HepG2 (cell line): ENCODE results near the gene CEP170. TPM values are rescaled to one million over a fixed set of nuclear protein-coding genes. Genes with fewer than 3 reads are reported as not detected.

Experiments used
- HDAC1 ChIP-seq: sonication (generic); formaldehyde crosslinking; IDR thresholded peaks from 2 replicates; pipeline ENCODE4 v1.5.1; 2020; ENCODE audit warnings: mild to moderate bottlenecking, missing genetic modification reagents
- HOXD1 ChIP-seq: sonication (generic); formaldehyde crosslinking; IDR thresholded peaks from 2 replicates; pipeline ENCODE4 v1.5.0; 2020; ENCODE audit warnings: missing genetic modification reagents
- KAT7 ChIP-seq: IDR thresholded peaks from 2 replicates; pipeline ENCODE4 v1.6.1; 2018; ENCODE audit warnings: borderline replicate concordance, missing compliant biosample characterization
- MYC ChIP-seq: sonication (generic); formaldehyde crosslinking; IDR thresholded peaks from 2 replicates; pipeline ENCODE4 v1.9.0; 2021; ENCODE audit warnings: missing genetic modification reagents, borderline replicate concordance
- RBAK ChIP-seq: sonication (generic); formaldehyde crosslinking; IDR thresholded peaks from 2 replicates; pipeline ENCODE4 v1.5.1; 2020; ENCODE audit warnings: mild to moderate bottlenecking, missing genetic modification reagents
- RFXAP ChIP-seq: sonication (generic); formaldehyde crosslinking; IDR thresholded peaks from 2 replicates; pipeline ENCODE4 v1.4.0; 2020; ENCODE audit warnings: missing genetic modification reagents, borderline replicate concordance
- SALL1 ChIP-seq: sonication (generic); formaldehyde crosslinking; IDR thresholded peaks from 2 replicates; pipeline ENCODE4 v1.8.0; 2022; ENCODE audit warnings: mild to moderate bottlenecking, missing genetic modification reagents
- SIN3A ChIP-seq: IDR thresholded peaks from 2 replicates; pipeline ENCODE4 v1.6.1; 2011; ENCODE audit warnings: low read depth, mild to moderate bottlenecking, control low read depth, low read length, borderline replicate concordance
- SMARCE1 ChIP-seq: fragments of 450-650 bp; IDR thresholded peaks from 2 replicates; pipeline ENCODE4 v1.6.1; 2017; ENCODE audit warnings: borderline replicate concordance
- SNAPC4 ChIP-seq: sonication (generic); formaldehyde crosslinking; IDR thresholded peaks from 2 replicates; pipeline ENCODE4 v1.4.0; 2020; ENCODE audit warnings: mild to moderate bottlenecking, missing genetic modification reagents
- TBX2 ChIP-seq: sonication (generic); formaldehyde crosslinking; IDR thresholded peaks from 2 replicates; pipeline ENCODE4 v1.5.0; 2020; ENCODE audit warnings: missing genetic modification reagents, mild to moderate bottlenecking, borderline replicate concordance
- THAP9 ChIP-seq: sonication (generic); formaldehyde crosslinking; IDR thresholded peaks from 2 replicates; pipeline ENCODE4; 2020; ENCODE audit warnings: missing genetic modification reagents, mild to moderate bottlenecking, borderline replicate concordance
- XRCC5 ChIP-seq: fragments of 200-400 bp; formaldehyde crosslinking; optimal IDR thresholded peaks from 2 replicates; pipeline ENCODE3; 2017; ENCODE audit warnings: mild to moderate bottlenecking, low read length
- ZNF17 ChIP-seq: sonication (generic); formaldehyde crosslinking; IDR thresholded peaks from 2 replicates; pipeline ENCODE4 v1.5.0; 2020; ENCODE audit warnings: mild to moderate bottlenecking, missing genetic modification reagents
- ZNF543 ChIP-seq: sonication (generic); formaldehyde crosslinking; IDR thresholded peaks from 2 replicates; pipeline ENCODE4 v1.4.0; 2020; ENCODE audit warnings: mild to moderate bottlenecking, missing genetic modification reagents
- ZNF552 ChIP-seq: sonication (generic); formaldehyde crosslinking; IDR thresholded peaks from 2 replicates; pipeline ENCODE4 v1.9.0; 2022; ENCODE audit warnings: missing genetic modification reagents, mild to moderate bottlenecking, borderline replicate concordance
- polyA plus RNA-seq, 8 experiments: library from polyadenylated mRNA; depleted of rRNA in 3 of 8; stranded (reverse) in 7 of 8; unstranded in 1 of 8; fragments of >200 nt; fragmentation: Illumina TruSeq in 4 of 8; extraction: Trizol in 4 of 8; gene quantifications; 2 replicates each; pipeline versions ENCODE4 v1.2.1 to v1.2.3, GENCODE V29; 2011 to 2016; ENCODE audit warnings: low read depth in 4 of 8, missing spikeins in 1 of 8, mixed read lengths in 1 of 8; ENCODE audit not compliant: insufficient read depth in 1 of 8
- total RNA-seq, 5 experiments: library from RNA; depleted of rRNA; stranded (reverse); fragments of >200 nt; fragmentation: Illumina TruSeq; extraction: Trizol; gene quantifications; 2 replicates each; pipeline ENCODE4 v1.2.3, GENCODE V29; 2016; ENCODE audit warnings: low read depth in 1 of 5
- TF ChIP-seq, protein P1 (sequence below): sonication (generic); formaldehyde crosslinking; IDR thresholded peaks from 2 replicates; pipeline ENCODE4 v1.4.0; 2020; ENCODE audit warnings: missing genetic modification reagents, borderline replicate concordance

CEP170 gene
- total and polyA plus RNA-seq, 2 of the 13 experiments (the other 11 are each of a cell fraction or from before 2014, with no cell fraction given) = 23.0 to 28.6 TPM

DNA sequence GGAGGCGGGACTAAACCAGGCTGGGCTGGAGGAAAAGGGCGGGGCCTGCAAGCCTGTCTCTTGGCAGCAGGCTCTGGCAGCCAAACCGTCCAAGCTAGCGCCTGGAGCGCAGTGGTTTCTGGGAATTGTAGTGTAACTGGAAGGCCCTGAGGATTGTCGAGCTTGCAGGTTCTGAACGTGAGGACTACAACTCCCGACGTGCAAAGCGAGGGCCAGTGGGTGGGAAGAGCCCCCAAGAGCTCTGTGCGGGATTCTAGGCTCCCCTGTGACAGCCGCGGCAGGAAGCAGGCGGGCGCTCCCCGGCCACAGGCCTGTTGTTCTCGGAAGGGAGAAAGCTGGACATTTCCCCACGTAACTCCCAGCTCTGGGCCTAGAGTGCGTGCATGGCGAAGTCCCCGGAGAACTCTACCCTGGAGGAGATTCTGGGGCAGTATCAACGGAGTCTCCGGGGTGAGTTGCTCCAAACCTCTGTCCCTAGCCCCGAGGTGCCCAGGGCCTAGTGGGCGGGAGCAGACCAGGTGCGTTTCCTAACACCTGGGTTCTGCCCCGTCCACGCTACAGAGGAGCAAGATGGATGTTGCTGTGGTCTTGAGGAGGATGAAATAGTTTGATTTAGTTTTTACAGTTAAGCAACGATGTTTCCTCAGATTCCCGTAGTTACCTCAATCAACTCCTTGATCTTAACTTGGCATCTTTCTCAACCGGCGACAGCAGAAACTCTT, 871 bp upstream of the CEP170 start, which contains the start of gene SDCCAG8 (continued):
- TF ChIP-seq THAP9 (CRISPR knock-in tag) = peak; percentile 33; the same call in 1 of the 2 replicates
- TF ChIP-seq MYC (CRISPR knock-in tag) = peak; percentile 61; the same call in 1 of the 2 replicates
- TF ChIP-seq RFXAP (CRISPR knock-in tag) = peak; percentile 57; the same call in 1 of the 2 replicates
- peak; percentile 61; the same call in 1 of the 2 replicates for TF ChIP-seq TBX2 (CRISPR knock-in tag)
- peak; percentile 56; the same call in 1 of the 2 replicates for TF ChIP-seq SALL1 (CRISPR knock-in tag)
- TF ChIP-seq ZNF543 = peak; percentile 59; the same call in 1 of the 2 replicates
- no peak for TF ChIP-seq HOXD1 (CRISPR knock-in tag)
- TF ChIP-seq RBAK (CRISPR knock-in tag) = no peak
- peak; percentile 65 for TF ChIP-seq XRCC5
- TF ChIP-seq SMARCE1 = no peak
- TF ChIP-seq ZNF17 = no peak
- TF ChIP-seq ZNF552 (CRISPR knock-in tag) = no peak
- TF ChIP-seq HDAC1 (CRISPR knock-in tag) = peak; percentile 23; the same call in 1 of the 2 replicates
- peak; percentile 91; the same call in 1 of the 2 replicates for TF ChIP-seq SIN3A
- TF ChIP-seq SNAPC4 = 0 out of 2 replicates have a peak, but pooled peaks have one; percentile 8
- TF ChIP-seq, protein P1, sequence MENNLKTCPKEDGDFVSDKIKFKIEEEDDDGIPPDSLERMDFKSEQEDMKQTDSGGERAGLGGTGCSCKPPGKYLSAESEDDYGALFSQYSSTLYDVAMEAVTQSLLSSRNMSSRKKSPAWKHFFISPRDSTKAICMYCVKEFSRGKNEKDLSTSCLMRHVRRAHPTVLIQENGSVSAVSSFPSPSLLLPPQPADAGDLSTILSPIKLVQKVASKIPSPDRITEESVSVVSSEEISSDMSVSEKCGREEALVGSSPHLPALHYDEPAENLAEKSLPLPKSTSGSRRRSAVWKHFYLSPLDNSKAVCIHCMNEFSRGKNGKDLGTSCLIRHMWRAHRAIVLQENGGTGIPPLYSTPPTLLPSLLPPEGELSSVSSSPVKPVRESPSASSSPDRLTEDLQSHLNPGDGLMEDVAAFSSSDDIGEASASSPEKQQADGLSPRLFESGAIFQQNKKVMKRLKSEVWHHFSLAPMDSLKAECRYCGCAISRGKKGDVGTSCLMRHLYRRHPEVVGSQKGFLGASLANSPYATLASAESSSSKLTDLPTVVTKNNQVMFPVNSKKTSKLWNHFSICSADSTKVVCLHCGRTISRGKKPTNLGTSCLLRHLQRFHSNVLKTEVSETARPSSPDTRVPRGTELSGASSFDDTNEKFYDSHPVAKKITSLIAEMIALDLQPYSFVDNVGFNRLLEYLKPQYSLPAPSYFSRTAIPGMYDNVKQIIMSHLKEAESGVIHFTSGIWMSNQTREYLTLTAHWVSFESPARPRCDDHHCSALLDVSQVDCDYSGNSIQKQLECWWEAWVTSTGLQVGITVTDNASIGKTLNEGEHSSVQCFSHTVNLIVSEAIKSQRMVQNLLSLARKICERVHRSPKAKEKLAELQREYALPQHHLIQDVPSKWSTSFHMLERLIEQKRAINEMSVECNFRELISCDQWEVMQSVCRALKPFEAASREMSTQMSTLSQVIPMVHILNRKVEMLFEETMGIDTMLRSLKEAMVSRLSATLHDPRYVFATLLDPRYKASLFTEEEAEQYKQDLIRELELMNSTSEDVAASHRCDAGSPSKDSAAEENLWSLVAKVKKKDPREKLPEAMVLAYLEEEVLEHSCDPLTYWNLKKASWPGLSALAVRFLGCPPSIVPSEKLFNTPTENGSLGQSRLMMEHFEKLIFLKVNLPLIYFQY (CRISPR knock-in tag) = peak; percentile 46; the same call in 1 of the 2 replicates
- no peak for TF ChIP-seq KAT7
